Testis (tissue), 2 donors: ENCODE data around the gene CEP162.
"Not testable (repeated sequence)": the region's sequence is repeated elsewhere in the genome, so short reads cannot be mapped to it uniquely, and the experiment has no call there.

Source experiments
- POLR2A ChIP-seq: fragments of 450-650 bp; IDR thresholded peaks from one replicate; pipeline ENCODE4 v1.6.1; 2017; ENCODE audit warnings: antibody characterized with exemption, mild to moderate bottlenecking, moderate library complexity
- TF ChIP-seq, protein P1 (sequence below), 3 experiments: fragments of 450-650 bp in 2 of 3; fragments of 200-600 bp in 1 of 3; sonication (generic) in 1 of 3; IDR thresholded peaks; one replicate each; pipeline ENCODE4 v1.5.1; 2016 to 2019; ENCODE audit warnings: antibody characterized with exemption in 3 of 3, mild to moderate bottlenecking in 2 of 3, moderate library complexity in 1 of 3

DNA sequence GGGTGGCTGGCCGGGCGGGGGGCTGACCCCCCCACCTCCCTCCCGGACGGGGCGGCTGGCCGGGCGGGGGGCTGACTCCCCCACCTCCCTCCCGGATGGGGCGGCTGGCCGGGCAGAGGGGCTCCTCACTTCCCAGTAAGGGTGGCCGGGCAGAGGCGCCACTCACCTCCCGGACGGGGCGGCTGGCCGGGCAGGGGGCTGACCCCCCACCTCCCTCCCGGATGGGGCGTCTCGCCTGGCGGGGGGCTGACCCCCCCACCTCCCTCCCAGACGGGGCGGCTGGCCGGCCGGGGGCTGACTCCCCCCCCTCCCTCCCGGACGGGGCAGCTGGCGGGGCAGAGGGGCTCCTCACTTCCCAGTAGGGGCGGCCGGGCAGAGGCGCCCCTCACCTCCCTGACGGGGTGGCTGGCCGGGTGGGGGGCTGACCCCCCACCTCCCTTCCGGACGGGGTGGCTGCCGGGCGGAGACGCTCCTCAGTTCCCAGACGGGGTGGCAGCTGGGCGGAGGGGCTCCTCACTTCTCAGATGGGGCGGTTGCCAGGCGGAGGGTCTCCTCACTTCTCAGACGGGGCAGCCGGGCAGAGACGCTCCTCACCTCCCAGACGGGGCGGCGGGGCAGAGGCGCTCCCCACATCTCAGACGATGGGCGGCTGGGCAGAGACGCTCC, 17.1 kb upstream of the CEP162 start:
- TF ChIP-seq, protein P1, sequence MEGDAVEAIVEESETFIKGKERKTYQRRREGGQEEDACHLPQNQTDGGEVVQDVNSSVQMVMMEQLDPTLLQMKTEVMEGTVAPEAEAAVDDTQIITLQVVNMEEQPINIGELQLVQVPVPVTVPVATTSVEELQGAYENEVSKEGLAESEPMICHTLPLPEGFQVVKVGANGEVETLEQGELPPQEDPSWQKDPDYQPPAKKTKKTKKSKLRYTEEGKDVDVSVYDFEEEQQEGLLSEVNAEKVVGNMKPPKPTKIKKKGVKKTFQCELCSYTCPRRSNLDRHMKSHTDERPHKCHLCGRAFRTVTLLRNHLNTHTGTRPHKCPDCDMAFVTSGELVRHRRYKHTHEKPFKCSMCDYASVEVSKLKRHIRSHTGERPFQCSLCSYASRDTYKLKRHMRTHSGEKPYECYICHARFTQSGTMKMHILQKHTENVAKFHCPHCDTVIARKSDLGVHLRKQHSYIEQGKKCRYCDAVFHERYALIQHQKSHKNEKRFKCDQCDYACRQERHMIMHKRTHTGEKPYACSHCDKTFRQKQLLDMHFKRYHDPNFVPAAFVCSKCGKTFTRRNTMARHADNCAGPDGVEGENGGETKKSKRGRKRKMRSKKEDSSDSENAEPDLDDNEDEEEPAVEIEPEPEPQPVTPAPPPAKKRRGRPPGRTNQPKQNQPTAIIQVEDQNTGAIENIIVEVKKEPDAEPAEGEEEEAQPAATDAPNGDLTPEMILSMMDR (IDR thresholded peaks at IDR 0.05), result not testable (repeated sequence)
- TF ChIP-seq POLR2A, result not testable (repeated sequence)
